RWPE1 (cell line): ENCODE data around the gene CTU2.
"Not testable (repeated sequence)": the region's sequence is repeated elsewhere in the genome, so short reads cannot be mapped to it uniquely, and the experiment has no call there.

Experiments
- CTCF ChIA-PET: fragments of 350-600 bp; sonication (Branson Sonifier 250); formaldehyde crosslinking; extraction: SDS; loops from one replicate; lab custom pipeline; 2021; lab: Yijun Ruan, JAX
- POLR2A ChIA-PET: fragments of 400-600 bp; formaldehyde crosslinking; extraction: SDS; loops from one replicate; lab custom pipeline; 2020; ENCODE audit warnings: antibody characterized with exemption; ENCODE audit not compliant: low non-redundant PET; lab: Yijun Ruan, JAX
- DNase-seq: peaks from one replicate; pipeline ENCODE4 v3.0.0; 2012; ENCODE audit warnings: low spot score
- H3K27ac ChIP-seq: fragments of 450-650 bp; 2 replicates; pipeline ENCODE4 v1.5.1; 2017
- TF ChIP-seq, protein P1 (sequence below): fragments of 450-650 bp; conservative IDR thresholded peaks from 2 replicates; pipeline ENCODE4 v1.5.1; 2017; ENCODE audit warnings: low read depth, mild to moderate bottlenecking

CTU2 gene

GRCh38 chr16:88662843-88663606 is 43.3 kb upstream of the CTU2 start, which contains the start of gene MVD:
Gene MVD (minus strand): TSS chr16:88663091. CDS start chr16:88663080, 11 bp downstream.
- POLR2A ChIA-PET: interaction anchor here (0.7 kb wide), 1 partner anchor 12 kb away, joined by 3 read pairs; no protein-coding TSS in a partner anchor

GRCh38 chr16:88665148-88665547 is 41.2 kb upstream of the CTU2 start:
- DNase-seq: no peak
- POLR2A ChIA-PET: interaction anchor here (0.6 kb wide), 1 partner anchor 15 kb away, joined by 3 read pairs; no protein-coding TSS in a partner anchor
- TF ChIP-seq, protein P1, sequence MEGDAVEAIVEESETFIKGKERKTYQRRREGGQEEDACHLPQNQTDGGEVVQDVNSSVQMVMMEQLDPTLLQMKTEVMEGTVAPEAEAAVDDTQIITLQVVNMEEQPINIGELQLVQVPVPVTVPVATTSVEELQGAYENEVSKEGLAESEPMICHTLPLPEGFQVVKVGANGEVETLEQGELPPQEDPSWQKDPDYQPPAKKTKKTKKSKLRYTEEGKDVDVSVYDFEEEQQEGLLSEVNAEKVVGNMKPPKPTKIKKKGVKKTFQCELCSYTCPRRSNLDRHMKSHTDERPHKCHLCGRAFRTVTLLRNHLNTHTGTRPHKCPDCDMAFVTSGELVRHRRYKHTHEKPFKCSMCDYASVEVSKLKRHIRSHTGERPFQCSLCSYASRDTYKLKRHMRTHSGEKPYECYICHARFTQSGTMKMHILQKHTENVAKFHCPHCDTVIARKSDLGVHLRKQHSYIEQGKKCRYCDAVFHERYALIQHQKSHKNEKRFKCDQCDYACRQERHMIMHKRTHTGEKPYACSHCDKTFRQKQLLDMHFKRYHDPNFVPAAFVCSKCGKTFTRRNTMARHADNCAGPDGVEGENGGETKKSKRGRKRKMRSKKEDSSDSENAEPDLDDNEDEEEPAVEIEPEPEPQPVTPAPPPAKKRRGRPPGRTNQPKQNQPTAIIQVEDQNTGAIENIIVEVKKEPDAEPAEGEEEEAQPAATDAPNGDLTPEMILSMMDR: no peak
- H3K27ac ChIP-seq: no peak overlapping the region
- CTCF ChIA-PET: interaction anchor here (0.7 to 1.2 kb wide), 3 partner anchors 20 to 104 kb away, joined by 3 to 12 read pairs (median 5); no protein-coding TSS in a partner anchor

More at GRCh38 chr16:88662843-88663606, 43.3 kb upstream of the CTU2 start, which contains the start of gene MVD:
- peak within 1 kb of the TSS; percentile 82 for H3K27ac ChIP-seq
- DNase-seq: peak; percentile 99
- CTCF ChIA-PET: interaction anchor here (0.6 kb wide), 1 partner anchor 103 kb away, joined by 3 read pairs; no protein-coding TSS in a partner anchor
- TF ChIP-seq, protein P1: no peak

GRCh38 chr16:88665570-88665969 is 40.7 kb upstream of the CTU2 start:
- no peak for DNase-seq
- CTCF ChIA-PET: interaction anchor here (0.8 to 1.2 kb wide), 2 partner anchors 20 to 103 kb away, joined by 5 to 12 read pairs; no protein-coding TSS in a partner anchor
- H3K27ac ChIP-seq: 0 out of 2 replicates have a peak overlapping the region, but pooled peaks have one; percentile 12
- POLR2A ChIA-PET: interaction anchor here (0.6 kb wide), 2 partner anchors 15 to 64 kb away, joined by 3 to 4 read pairs; no protein-coding TSS in a partner anchor
- TF ChIP-seq, protein P1: no peak

GRCh38 chr16:88667461-88667860 is 38.8 kb upstream of the CTU2 start:
- CTCF ChIA-PET: no interaction called here

DNA sequence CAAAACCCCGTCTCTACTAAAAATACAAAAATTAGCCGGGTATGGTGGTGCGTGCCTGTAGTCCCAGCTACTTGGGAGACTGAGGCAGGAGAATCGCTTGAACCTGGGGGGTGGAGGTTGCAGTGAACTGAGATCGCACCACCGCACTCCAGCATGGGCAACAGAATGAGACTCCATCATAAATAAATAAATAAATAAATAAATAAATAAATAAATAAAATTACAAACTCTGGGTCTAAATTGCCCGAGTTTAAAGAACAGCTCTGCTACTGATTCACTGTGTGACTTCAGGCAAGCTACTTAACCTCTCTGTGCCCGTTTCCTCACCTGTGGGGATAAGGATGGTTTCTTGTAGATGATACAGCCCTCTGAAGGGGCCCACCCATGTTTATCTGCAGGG is 36.8 kb upstream of the CTU2 start:
- POLR2A ChIA-PET, H3K27ac ChIP-seq, DNase-seq: not testable (repeated sequence)
- CTCF ChIA-PET: interaction anchor here (0.6 kb wide), 1 partner anchor 19 kb away, joined by 3 read pairs; no protein-coding TSS in a partner anchor

More at GRCh38 chr16:88667461-88667860, 38.8 kb upstream of the CTU2 start:
- peak overlapping the region; percentile 43 for H3K27ac ChIP-seq
- TF ChIP-seq, protein P1: no peak
- no peak for DNase-seq
- POLR2A ChIA-PET: no interaction called here

GRCh38 chr16:88669980-88670379 is 36.3 kb upstream of the CTU2 start:
- no peak overlapping the region for H3K27ac ChIP-seq
- ChIA-PET POLR2A (no interaction called here), CTCF (no interaction called here)
- no peak for DNase-seq
- TF ChIP-seq, protein P1: no peak
